ENCODE results near the gene MET.

The MET gene

GRCh38 chr7:116675812-116676355 is 3.9 kb downstream of the MET start:
- no peak for DNase-seq (ENCODE audit: extremely low read depth, low read depth)
- TF ChIP-seq, protein P1, sequence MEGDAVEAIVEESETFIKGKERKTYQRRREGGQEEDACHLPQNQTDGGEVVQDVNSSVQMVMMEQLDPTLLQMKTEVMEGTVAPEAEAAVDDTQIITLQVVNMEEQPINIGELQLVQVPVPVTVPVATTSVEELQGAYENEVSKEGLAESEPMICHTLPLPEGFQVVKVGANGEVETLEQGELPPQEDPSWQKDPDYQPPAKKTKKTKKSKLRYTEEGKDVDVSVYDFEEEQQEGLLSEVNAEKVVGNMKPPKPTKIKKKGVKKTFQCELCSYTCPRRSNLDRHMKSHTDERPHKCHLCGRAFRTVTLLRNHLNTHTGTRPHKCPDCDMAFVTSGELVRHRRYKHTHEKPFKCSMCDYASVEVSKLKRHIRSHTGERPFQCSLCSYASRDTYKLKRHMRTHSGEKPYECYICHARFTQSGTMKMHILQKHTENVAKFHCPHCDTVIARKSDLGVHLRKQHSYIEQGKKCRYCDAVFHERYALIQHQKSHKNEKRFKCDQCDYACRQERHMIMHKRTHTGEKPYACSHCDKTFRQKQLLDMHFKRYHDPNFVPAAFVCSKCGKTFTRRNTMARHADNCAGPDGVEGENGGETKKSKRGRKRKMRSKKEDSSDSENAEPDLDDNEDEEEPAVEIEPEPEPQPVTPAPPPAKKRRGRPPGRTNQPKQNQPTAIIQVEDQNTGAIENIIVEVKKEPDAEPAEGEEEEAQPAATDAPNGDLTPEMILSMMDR (IDR thresholded peaks at IDR 0.05; ENCODE audit: low read depth, low read length), result no peak

DNA sequence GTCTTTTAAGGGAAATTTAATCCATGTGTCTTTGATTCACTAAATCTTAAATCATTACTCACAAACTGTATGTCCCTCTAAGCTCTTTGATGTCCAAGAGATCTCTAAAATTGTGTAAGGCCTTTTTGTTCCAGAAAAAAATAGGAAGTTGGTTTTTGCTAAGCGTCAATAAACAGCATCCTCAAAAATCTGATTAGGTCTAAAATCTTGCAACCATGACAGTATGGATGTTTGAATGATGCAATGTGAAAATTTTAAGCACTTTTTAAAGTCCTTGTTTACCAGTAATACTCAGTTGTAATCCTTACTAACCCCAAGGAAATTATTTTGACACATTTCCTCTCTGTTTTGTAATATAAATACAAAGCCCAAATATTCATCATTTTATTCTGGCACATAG is 6.8 kb downstream of the MET start:
- TF ChIP-seq, protein P1 (IDR thresholded peaks at IDR 0.05; ENCODE audit: low read depth, low read length), result no peak
- no peak for DNase-seq (ENCODE audit: extremely low read depth, low read depth)

DNA sequence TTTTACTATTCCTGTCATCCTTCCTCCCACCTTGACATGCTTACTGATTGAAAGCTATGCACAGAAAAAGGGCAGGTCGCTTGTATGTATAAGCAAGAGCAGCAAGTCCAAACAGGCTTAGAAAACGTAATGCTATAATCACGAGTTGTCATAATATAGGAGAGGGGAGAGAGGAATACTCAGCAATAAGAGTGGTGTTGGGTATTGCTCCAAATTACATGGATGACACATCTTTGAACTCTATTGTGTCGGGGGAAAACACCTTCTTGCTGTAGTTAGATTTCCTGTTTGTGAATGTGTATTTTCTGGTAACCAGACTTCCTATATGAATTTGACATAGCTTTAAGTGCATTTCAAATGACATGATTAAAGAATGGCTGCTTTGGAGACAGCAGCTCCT is 7.5 kb downstream of the MET start:
- no peak for DNase-seq (ENCODE audit: extremely low read depth, low read depth)
- TF ChIP-seq, protein P1 (IDR thresholded peaks at IDR 0.05; ENCODE audit: low read depth, low read length), result no peak

GRCh38 chr7:116683786-116684185 is 11.8 kb downstream of the MET start:
- no peak for DNase-seq (ENCODE audit: extremely low read depth, low read depth)
- TF ChIP-seq, protein P1 (IDR thresholded peaks at IDR 0.05; ENCODE audit: low read depth, low read length), result no peak

GRCh38 chr7:116686033-116686432 is 14.0 kb downstream of the MET start:
- no peak for DNase-seq (ENCODE audit: extremely low read depth, low read depth)
- TF ChIP-seq, protein P1 (IDR thresholded peaks at IDR 0.05; ENCODE audit: low read depth, low read length), result no peak

DNA sequence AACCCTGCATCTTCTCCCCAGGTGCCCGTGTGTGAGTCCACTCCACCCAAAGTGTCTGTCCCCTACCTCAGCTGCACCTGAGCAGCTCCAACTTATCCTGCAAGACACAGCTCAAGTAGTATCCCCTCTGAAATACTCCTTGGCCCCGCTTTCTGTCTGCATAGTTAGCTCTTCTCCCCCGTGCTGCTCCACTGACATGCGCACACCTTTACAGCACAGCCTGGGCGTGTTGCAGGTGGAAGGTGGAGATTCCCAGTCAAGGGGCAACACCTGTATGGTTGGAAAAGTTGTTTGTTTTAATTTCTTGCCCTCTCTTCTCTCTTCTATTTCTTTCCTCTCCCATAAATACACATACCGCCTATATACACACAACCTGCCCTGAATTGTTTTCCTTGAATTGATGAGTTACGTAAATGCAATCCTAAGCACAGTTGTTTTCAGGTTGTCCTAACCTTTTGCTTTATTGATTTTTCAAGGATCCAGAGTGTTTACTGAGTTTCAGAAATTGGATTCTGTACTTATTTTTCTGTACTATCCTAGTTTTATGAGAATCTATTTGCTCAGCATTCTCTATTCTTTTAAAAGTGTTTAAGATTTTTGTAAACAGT is 14.9 kb downstream of the MET start:
- TF ChIP-seq, protein P1 (IDR thresholded peaks at IDR 0.05; ENCODE audit: low read depth, low read length), result no peak
- DNase-seq (ENCODE audit: extremely low read depth, low read depth), result no peak

- no peak for DNase-seq (ENCODE audit: extremely low read depth, low read depth)
Measured at GRCh38 chr7:116687801-116688201, 15.8 kb downstream of the MET start.

More at GRCh38 chr7:116687801-116688201, 15.8 kb downstream of the MET start:
- TF ChIP-seq, protein P1 (IDR thresholded peaks at IDR 0.05; ENCODE audit: low read depth, low read length), result no peak

All from AG09319 (cell line).